GM12801 (cell line): Measurements from ENCODE around the gene SEC14L1.

Source experiments
- CTCF ChIP-seq: IDR thresholded peaks from one replicate; pipeline ENCODE4 v1.5.1; 2011; ENCODE audit warnings: control low read depth; ENCODE audit not compliant: insufficient read length; ENCODE audit errors: extremely low read depth

The SEC14L1 gene

GRCh38 chr17:77188084-77189066 lies 47.6 kb downstream of the SEC14L1 start:
- no peak for TF ChIP-seq CTCF

- TF ChIP-seq CTCF: no peak
These were observed 48.4 kb downstream of the SEC14L1 start for GRCh38 chr17:77189148-77189547.

DNA sequence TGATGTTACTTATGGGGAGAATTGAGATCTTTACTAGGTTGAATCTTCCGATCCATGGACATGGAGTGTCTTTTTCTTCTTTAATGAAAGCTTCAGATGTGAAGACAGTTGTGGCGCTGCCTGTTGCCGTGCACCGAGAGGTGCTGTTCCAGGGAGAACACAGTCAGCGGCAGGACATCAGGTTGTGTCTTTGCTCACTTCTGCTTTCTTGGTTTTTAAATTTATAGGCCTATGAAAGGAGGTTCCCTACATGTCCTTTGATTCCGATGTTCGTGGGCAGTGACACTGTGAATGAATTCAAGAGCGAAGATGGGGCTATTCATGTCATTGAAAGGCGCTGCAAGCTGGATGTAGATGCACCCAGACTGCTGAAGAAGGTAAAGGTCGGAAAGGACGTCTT lies 49.8 kb downstream of the SEC14L1 start:
- TF ChIP-seq CTCF: no peak

GRCh38 chr17:77191244-77191643 lies 50.5 kb downstream of the SEC14L1 start:
- TF ChIP-seq CTCF: no peak

GRCh38 chr17:77193653-77194052 lies 52.9 kb downstream of the SEC14L1 start:
- TF ChIP-seq CTCF: no peak

GRCh38 chr17:77194179-77194578 lies 53.4 kb downstream of the SEC14L1 start:
- TF ChIP-seq CTCF: no peak

DNA sequence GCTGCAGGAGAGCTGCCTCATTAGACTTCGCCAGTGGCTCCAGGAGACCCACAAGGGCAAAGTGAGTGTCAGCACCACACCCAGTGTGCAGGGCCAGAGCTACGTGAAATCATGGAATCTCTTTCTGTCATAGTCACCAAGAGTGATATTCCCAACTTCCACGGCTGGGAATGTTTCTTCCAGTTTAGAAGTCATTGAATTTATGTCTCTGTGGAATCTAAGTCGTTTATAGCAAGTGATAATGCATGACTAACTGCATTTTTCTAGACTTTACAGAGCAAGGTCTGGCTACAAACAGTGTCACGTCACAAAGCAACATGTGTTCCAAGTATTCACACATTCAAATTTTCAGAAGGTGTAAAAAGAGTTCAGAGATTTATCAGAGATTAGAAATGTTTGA lies 55.5 kb downstream of the SEC14L1 start:
- no peak for TF ChIP-seq CTCF
